Caki2 (cell line): ENCODE measurements around the gene FBXO15. TPM values are rescaled to one million over a fixed set of nuclear protein-coding genes. Genes with fewer than 3 reads are reported as not detected.
A peak's percentile ranks its signal among the peaks of the same experiment; 100 is the strongest.

Source experiments
- DNase-seq: peaks from one replicate; pipeline ENCODE4 v3.0.0-alpha.2; 2015; ENCODE audit warnings: low read depth
- in situ Hi-C: cut with HindIII; loops from 2 replicates; pipeline ENCODE4 v1.10.0; 2016; ENCODE audit warnings: low sequenced_read_pairs, low pct_unique_long_range_greater_than_20kb, mixed read lengths
- total RNA-seq: library from RNA; depleted of rRNA; stranded (reverse); fragments of >200 nt; shearing (Covaris generic); gene quantifications from 2 replicates; pipeline ENCODE4 v1.2.3, GENCODE V29; 2014; ENCODE audit warnings: low replicate concordance; rRNA removed

Gene FBXO15, protein sequence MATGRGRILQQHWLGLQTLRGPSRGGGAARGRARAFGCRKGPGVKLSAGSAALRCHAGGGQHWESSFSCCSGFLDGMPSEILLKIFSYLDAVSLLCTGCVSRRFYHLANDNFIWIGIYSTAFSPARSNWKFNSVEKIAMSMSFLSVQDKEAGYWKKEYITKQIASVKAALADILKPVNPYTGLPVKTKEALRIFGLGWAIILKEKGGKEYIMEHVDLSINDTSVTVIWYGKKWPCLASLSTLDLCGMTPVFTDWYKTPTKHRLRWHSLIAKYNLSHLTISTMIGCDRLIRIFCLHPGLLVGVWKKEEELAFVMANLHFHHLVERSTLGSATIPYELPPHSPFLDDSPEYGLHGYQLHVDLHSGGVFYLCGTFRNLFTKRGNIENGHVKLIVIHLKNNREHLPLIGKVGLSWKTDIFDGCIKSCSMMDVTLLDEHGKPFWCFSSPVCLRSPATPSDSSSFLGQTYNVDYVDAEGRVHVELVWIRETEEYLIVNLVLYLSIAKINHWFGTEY
- 0.10 and 2.0 TPM in 2 replicates for total RNA-seq

DNA sequence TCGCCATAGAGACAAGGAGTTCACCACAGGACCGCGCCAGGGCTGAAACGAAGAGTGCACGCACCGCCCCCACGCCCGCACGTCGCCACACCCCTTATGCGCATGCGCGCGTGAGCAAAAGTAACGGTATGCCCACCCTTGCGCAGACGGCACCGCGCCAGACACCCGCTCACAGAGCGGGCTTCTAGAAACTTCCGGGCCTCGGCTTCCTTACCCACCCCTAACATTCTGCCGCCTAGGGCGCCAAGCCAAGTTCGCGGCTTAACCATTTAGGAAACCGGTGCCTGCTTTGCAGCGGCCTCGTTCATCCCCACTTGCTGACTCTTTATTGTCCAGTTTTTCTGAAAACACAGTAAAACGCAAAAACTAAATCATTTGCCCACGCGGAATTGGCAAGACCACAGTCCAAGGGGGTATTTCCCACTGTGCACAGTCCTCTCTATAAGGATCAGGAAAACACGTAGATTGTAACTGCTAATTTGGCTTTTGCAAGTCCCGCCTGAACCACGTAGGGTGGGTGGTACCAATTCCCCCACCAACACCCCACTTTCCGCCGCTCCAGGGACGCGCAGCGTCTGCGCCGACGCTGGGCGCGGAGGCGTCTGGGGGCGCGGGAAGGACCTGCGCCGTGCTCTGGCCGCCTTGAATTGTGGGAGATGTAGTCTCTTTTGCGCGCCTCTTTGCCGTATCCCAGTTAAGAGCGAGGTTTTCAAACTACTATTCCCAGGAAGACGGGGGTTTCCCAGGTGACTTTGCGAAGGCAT is at the start of gene FBXO15, which contains the start of gene TIMM21:
Gene FBXO15 (minus strand): TSS at position 56 of the 764 bp plus-strand sequence. CDS start 49 bp downstream, at position 7.
Gene TIMM21 (plus strand): TSS at position 745 of the 764 bp plus-strand sequence. CDS start 286 bp downstream, outside the sequence.
- DNase-seq, result peak; percentile 91
- in situ Hi-C loops, result no loop called here

DNA sequence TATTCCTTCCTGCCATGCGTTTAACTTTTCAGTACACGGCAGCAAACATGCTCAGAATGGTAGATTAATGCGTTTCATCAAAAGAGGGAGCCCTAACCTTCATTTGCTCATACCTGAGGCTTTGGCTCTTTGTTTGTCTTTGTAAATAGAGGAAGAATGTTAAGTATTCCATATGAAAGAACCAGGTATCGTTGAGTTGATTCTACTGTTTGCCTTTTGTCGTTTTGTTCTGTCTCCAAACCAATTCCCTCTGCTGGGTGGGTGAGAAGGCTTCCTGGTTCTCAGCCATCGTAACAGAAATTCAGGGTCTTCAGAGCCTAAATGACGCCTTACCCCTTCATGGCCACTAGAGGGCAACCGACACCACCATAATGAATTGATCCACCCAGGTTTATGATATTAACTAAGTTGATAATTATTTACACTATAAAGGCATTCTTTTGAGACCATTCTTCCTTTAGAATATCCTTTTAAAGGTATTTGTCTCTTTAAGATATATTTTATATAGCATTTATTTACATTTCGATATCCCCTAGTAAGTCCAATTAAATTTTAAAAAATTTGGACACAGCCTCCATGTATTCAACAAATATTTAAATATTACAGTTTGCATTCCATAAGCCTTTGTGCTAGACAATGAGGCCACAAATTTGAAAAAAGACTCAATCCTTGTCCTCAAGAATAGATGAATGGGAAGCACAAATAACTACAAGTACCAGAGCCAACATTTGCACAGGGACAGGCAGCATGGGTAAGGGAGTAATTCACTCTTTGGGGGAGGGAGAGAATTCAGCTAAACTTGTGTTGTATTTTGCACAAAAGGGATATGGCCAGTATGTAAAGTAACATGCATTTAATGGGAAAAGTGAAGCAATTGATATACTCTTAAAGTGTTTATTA is 48.8 kb upstream of the FBXO15 start:
- peak; percentile 55 for DNase-seq
- in situ Hi-C loops, result no loop called here

DNA sequence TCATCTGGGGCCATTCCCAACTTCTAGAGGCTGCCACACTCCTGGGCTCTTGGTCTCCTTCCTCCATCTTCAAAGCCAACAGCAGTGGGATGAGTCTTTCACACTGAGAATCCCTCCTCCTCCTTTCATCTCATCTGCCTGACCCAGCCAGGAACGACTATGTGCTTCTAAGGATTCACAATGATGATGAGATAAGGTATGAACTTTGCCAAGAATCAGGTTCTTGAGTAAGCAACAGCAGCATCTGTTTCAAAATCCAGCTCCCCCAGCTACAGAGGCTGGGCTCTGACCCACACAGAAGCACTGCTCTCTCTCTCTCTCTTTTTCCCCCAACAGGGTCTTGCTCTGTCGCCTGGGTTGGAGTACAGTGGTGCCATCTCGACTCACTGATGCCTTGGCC is 47.1 kb upstream of the FBXO15 start:
- in situ Hi-C loops, result no loop called here
- DNase-seq, result no peak

DNA sequence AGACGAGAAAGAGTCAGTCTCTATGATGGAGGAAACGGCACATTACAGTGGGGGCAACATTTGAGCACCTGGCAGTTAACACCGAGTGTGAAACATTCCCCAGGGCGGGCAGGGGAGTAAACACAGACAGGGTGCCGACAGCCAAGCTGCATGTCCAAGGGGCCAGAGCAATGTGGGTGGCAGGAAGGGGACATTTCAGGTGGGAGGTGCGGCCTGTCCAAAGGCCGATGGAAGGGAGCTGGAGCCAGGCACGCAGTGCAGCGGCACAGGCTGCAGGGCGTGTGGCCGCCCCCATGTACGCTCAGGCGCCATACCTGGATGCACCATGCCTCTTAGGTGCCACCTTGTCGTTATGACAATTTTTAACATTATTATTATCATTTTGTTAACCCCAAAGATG is 43.9 kb upstream of the FBXO15 start:
- no peak for DNase-seq
- in situ Hi-C loops, result no loop called here

DNA sequence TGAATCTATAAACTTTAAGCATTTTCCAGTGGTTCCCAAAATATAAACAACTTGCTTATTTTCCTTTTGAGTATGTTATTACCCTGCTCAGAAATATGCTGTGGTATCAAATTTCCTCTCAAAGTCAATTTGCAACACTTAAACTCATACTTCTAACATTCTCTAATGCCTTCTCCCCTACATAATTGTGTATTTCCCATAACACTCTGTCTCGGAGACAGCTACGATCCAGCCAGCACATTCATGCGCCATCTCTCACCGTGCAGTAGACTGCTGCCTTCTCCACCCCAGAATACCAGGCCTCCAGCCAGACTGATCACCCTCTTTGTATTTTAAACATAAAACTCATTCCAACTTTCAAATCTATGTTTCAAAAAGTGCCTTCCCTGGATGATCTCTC is 42.5 kb upstream of the FBXO15 start:
- in situ Hi-C loops, result no loop called here
- no peak for DNase-seq

DNA sequence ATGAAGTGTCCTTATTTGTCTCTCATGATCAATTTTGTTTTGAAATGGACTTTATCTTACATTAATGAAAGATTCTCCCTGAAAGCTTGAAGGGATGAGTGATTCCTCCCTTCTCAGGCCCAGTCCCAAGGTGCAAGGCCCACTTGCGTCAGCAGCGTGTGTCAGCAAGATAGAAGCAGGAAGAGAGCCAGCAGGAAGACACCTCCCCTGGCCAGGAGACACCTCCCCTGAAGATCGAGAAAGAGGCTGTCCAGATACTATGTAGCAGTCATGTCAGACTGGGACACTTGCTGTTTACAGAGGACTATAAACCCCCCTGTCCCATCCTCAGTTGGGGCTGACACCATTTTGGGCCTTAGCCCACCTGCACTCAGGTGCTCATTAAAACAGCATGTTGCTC is 39.0 kb upstream of the FBXO15 start:
- DNase-seq, result no peak
- in situ Hi-C loops, result no loop called here

DNA sequence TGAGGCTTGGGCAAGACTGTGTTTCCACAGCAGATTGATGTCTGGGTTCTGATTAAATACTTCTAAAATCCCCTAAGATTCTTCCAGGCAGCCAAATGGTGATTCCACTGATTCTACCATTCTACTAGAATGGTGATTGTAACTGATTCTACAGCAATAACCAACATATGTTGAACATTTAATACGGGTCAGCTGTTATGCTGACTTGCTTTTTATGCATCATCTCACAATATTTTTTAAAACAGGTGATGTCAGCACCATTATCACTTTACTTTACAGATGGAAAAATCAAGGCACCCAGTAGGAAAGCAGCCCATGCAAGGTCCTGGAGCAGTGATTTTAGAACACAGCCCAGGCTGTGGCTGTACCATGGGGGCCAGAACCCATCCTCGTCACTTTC is 38.2 kb upstream of the FBXO15 start:
- in situ Hi-C loops, result no loop called here
- no peak for DNase-seq

DNA sequence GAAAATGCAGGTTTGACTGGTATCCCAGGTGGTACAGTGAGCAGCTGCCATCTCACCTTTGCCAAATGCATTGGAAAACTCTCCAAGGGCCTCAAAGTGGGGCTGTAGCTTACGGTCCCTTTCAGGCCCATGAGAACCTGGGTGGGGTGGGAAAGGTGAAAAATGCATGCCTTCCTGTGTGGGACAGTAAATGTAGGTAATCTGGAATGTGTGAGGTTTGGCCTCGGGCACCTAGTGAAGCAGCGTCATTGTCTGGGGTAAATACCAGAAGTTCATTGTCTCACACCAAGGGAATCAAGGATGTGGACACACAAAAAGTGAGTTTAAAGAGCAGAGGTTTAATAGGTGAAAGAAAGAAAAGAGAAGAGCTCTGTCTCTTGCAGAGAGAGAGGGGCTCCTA is 37.2 kb upstream of the FBXO15 start:
- DNase-seq, result no peak
- in situ Hi-C loops, result no loop called here

DNA sequence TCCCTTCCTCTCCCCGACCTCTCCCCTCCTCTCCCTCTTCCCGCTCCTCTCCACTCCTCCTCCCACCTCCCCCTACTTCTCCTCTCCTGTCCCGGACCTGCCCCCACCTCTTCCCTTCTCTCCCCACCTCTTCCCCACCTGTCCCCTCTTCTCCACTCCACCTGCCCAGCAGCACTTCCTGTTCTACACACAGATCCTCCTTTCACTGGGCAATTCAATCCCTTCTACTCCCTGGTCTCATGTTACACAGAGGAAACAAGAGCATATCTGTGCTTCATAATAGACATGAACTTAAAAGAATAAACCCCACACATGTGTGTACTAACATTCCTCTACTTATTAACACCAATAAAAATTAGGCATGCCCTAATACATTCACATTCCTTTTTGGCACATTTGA is 35.5 kb upstream of the FBXO15 start:
- DNase-seq, result no peak
- in situ Hi-C loops, result no loop called here

DNA sequence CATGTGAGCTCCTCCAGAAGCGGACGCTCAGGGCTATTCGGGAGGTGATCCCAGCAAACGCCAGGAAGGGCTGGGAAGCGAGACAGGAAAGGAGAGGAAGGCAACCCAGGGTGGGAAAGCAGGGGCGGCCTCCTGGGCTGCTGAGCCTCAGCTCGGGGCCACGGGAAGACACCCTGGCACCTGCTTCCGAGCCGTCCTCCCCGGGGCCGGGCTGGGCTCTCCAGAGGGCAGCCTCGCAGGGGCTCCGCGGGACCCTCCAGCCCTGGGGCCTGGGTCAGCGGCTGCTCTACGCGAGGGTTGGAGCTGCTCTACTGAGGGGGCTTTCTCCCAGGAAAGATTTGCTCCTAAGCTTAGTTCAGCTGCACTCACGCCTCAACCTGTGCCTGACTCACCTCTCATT is 34.7 kb upstream of the FBXO15 start:
- in situ Hi-C loops, result no loop called here
- DNase-seq, result no peak

DNA sequence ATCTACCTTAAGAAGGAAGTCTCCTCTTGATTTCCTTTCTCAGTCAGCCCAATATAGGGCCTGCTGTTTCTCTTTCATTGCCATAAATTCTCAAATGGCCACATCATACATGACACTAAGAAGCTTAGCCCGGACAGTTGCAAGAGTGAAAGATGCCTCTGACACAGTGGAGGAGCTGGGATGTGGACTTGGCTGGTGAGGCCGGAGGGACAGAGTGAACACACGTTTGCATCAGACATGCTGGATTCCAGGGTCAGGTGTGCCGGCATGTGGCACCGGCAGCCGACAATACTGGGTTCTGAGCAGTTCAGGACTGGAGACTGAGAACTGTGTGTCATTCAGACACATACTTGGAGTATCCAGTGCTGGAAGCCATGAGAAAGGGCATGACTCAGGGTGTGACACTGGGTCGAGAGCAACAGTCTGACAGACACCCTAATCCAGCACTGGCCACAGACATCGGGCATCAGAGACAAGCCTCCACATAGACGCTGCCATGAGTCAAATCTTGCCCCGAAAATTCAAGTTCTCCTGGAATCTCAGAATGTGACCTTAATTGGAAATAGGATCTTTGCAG is 32.1 kb upstream of the FBXO15 start:
- no peak for DNase-seq
- in situ Hi-C loops, result no loop called here

DNA sequence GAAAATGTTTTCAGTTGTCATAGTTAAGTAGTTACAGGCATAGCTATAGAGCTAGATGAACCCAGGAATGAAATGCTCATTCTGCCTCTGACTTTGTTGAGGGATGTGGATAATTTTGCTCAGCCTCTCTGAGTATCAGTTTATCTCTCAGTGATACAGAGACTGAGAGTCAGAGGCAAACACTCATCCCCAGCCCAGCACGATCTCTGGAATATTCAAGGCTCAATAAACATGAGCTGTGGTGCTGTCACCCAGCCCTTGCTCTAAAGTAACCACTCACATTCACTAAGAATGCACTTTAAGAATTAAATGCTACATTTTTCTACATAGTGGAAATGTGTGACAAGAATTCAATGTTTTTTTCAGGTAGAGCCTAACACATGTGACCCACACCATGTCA is 31.2 kb upstream of the FBXO15 start:
- in situ Hi-C loops, result no loop called here
- no peak for DNase-seq

DNA sequence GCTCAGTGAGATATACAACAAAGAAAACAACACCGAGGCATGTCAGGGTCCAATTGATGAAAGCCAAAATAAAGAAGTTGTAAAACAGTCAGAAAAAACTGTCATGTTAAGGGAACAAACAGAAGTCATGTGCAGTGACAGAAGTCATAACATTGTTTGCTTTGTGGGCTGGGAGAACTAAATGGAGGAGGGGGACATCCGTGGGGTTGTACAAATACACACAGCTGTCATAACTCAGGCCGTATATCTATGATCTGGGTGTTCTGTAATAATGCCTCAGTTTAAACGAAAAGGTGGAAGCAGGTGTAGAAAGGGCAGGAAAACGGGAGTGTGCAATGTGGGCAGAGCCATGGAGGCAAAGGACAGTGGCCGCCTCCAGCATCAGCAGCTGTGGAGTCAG is 28.0 kb upstream of the FBXO15 start:
- in situ Hi-C loops, result no loop called here
- DNase-seq, result no peak

DNA sequence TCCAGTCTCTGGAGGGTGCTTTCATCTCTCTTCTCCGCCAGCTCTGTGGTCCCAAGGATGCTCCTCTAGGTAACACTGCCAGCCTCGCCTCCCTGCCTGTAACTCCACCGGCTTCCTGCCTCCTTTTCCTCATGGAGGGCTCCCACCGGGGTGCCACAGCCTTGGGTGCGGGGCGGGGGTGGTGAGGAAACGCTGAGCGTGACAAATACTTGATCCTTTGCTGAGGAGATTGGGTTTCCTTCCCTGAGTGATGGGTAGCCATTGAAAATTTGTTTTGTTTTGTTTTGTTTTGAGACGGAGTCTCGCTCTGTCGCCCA is 25.8 kb upstream of the FBXO15 start:
- in situ Hi-C loops, result no loop called here

DNA sequence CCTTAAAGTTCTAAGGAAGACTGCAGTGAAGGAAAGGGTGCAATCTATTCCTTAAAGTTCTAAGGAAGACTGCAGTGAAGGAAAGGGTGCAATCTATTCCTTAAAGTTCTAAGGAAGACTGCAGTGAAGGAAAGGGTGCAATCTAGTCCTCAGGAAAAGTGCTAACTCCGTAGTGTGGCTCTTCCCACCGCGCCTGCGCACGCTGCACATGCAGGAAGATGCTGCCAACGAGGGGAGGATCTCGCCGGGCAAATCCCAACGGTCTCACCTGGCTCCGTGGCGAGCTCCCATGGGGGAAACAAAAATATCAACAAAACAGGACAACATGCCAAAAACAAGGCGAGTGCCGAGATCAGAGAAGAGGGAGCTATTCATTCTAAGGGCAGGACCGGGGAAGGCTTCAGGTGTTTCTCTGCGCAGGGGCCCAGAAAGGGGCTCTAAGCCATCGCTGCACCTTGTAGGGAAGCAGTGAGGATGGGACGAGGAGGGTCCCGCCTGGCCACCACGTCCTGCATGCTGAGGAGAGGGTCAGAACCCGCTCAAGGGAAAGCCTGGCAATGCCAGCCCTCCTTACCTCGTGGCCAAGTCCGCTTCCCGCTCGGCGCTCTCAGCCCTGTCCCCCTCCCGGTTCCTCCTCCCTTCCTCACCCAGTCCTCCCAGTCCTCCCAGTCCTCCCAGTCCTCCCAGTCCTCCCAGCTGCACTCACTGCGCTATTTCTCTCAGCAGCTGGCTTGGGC is 25.2 kb upstream of the FBXO15 start:
- in situ Hi-C loops, result no loop called here
- no peak for DNase-seq

More for the DNA sequence above, 25.8 kb upstream of the FBXO15 start:
- DNase-seq, result no peak

DNA sequence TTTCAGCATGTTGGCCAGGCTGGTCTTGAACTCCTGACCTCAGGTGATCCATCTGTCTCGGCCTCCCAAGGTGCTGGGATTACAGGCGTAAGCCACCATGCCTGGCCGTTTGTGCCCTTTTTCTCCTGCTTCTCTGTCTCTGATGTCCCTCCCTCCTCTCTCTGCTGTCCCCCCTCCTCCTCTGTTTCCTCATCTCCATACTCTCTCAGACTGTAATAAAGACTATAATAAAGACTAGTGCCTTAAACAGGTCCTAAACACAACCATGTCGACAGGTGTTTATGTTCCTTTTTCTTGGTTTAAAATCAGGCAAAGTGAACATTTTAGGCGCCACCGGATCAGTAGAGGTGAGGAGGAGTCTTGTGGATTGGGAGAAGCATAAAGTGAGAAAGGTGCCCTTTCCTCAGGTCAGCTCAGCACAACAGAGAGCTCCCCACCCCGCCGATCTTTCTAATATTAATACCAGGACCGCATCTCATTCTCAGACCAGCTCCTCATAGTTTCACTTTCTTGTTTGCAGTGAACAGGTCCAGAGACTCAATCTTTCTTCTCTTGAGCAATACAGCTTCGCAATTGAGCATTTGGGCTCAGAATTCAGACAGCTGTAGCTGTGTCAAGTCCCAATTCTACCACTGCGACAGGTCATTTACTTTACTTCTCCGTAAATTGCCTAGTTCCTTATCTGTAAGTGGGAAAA is 24.4 kb upstream of the FBXO15 start:
- DNase-seq, result no peak

DNA sequence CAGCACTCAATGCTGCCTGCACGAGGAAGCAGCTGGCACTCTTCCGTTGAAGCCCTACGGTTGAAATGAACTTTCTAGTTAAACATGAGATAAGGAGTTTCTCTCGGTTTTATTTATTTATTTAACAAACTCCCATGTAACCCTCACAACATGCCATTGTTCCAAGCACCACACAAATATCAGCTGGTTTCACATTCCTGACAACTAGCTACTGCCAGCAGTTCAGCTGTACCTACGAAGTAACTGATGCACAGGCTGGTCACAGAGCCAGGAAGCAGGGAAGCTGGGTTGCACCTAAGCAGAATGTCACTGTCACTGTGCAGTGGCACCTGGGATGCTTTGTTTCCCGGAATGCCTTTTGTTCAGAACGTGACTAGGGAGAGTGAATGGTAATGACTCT is 18.8 kb upstream of the FBXO15 start:
- in situ Hi-C loops, result no loop called here
- DNase-seq, result no peak

More for the DNA sequence above, 24.4 kb upstream of the FBXO15 start:
- in situ Hi-C loops, result no loop called here
